HepG2 (cell line): ENCODE results near the gene COBLL1. TPM values are rescaled to one million over a fixed set of nuclear protein-coding genes. Genes with fewer than 3 reads are reported as not detected.
A peak's percentile ranks its signal among the peaks of the same experiment; 100 is the strongest.

Experiments
- ETV5 ChIP-seq: IDR thresholded peaks from 2 replicates; pipeline ENCODE4 v1.6.1; 2018; ENCODE audit warnings: missing biosample characterization, missing genetic modification reagents, inconsistent platforms, borderline replicate concordance
- FOXK1 ChIP-seq: sonication (generic); formaldehyde crosslinking; IDR thresholded peaks from 2 replicates; pipeline ENCODE4 v1.4.0; 2020; ENCODE audit warnings: low read depth, missing genetic modification reagents, borderline replicate concordance
- GATAD2A ChIP-seq: IDR thresholded peaks from 2 replicates; pipeline ENCODE4 v1.6.1; 2016
- MBD4 ChIP-seq: IDR thresholded peaks from 2 replicates; pipeline ENCODE4 v1.6.1; 2012; ENCODE audit warnings: low read length, inconsistent platforms, borderline replicate concordance
- MED8 ChIP-seq: sonication (generic); formaldehyde crosslinking; IDR thresholded peaks from 2 replicates; pipeline ENCODE4 v1.8.1; 2023; ENCODE audit warnings: mild to moderate bottlenecking, missing genetic modification reagents; ENCODE audit not compliant: insufficient replicate concordance
- NONO ChIP-seq, 2 experiments: fragments of 450-650 bp in 1 of 2; sonication (generic) in 1 of 2; formaldehyde crosslinking in 1 of 2; IDR thresholded peaks in 1 of 2; conservative IDR thresholded peaks in 1 of 2; 2 replicates each; pipeline versions ENCODE4 v1.6.1 to v1.8.0; 2017 to 2022; ENCODE audit warnings: mild to moderate bottlenecking in 1 of 2, missing genetic modification reagents in 1 of 2, moderate library complexity in 1 of 2
- SATB2 ChIP-seq: sonication (generic); formaldehyde crosslinking; IDR thresholded peaks from 2 replicates; pipeline ENCODE4 v1.5.0; 2020; ENCODE audit warnings: missing genetic modification reagents
- SMYD3 ChIP-seq: sonication (generic); formaldehyde crosslinking; IDR thresholded peaks from 2 replicates; pipeline ENCODE4 v1.8.1; 2023; ENCODE audit warnings: mild to moderate bottlenecking, missing genetic modification reagents
- STAG1 ChIP-seq: sonication (generic); formaldehyde crosslinking; IDR thresholded peaks from 2 replicates; pipeline ENCODE4 v1.4.0; 2020; ENCODE audit warnings: missing genetic modification reagents
- THAP11 ChIP-seq: IDR thresholded peaks from 2 replicates; pipeline ENCODE4 v1.6.1; 2016; ENCODE audit warnings: missing biosample characterization, missing genetic modification reagents
- WIZ ChIP-seq: sonication (generic); formaldehyde crosslinking; IDR thresholded peaks from 2 replicates; pipeline ENCODE4 v1.5.1; 2020; ENCODE audit warnings: mild to moderate bottlenecking, missing genetic modification reagents
- YEATS4 ChIP-seq: sonication (generic); formaldehyde crosslinking; IDR thresholded peaks from 2 replicates; pipeline ENCODE4 v1.4.0; 2020; ENCODE audit warnings: missing genetic modification reagents, borderline replicate concordance
- ZMYM4 ChIP-seq: sonication (generic); formaldehyde crosslinking; IDR thresholded peaks from 2 replicates; pipeline ENCODE4 v1.8.1; 2023; ENCODE audit warnings: mild to moderate bottlenecking, missing genetic modification reagents
- ZNF232 ChIP-seq: sonication (generic); formaldehyde crosslinking; IDR thresholded peaks from 2 replicates; pipeline ENCODE4 v1.4.0; 2020; ENCODE audit warnings: missing genetic modification reagents, borderline replicate concordance
- ZNF672 ChIP-seq: sonication (generic); formaldehyde crosslinking; IDR thresholded peaks from 2 replicates; pipeline ENCODE4 v1.8.1; 2022; ENCODE audit warnings: missing genetic modification reagents
- ZNF776 ChIP-seq: sonication (generic); formaldehyde crosslinking; IDR thresholded peaks from 2 replicates; pipeline ENCODE4 v1.4.0; 2020; ENCODE audit warnings: mild to moderate bottlenecking, missing genetic modification reagents
- polyA plus RNA-seq, 8 experiments: library from polyadenylated mRNA; depleted of rRNA in 3 of 8; stranded (reverse) in 7 of 8; unstranded in 1 of 8; fragments of >200 nt; fragmentation: Illumina TruSeq in 4 of 8; extraction: Trizol in 4 of 8; gene quantifications; 2 replicates each; pipeline versions ENCODE4 v1.2.1 to v1.2.3, GENCODE V29; 2011 to 2016; ENCODE audit warnings: low read depth in 4 of 8, missing spikeins in 1 of 8, mixed read lengths in 1 of 8; ENCODE audit not compliant: insufficient read depth in 1 of 8
- total RNA-seq, 5 experiments: library from RNA; depleted of rRNA; stranded (reverse); fragments of >200 nt; fragmentation: Illumina TruSeq; extraction: Trizol; gene quantifications; 2 replicates each; pipeline ENCODE4 v1.2.3, GENCODE V29; 2016; ENCODE audit warnings: low read depth in 1 of 5
- TF ChIP-seq, protein P1 (sequence below): sonication (generic); formaldehyde crosslinking; IDR thresholded peaks from 2 replicates; pipeline ENCODE4 v1.4.0; 2020; ENCODE audit warnings: missing genetic modification reagents
- TF ChIP-seq, protein P2 (sequence below): sonication (generic); formaldehyde crosslinking; IDR thresholded peaks from 2 replicates; pipeline ENCODE4 v1.4.0; 2020; ENCODE audit warnings: missing genetic modification reagents, mild to moderate bottlenecking, borderline replicate concordance
- TF ChIP-seq, protein P3 (sequence below): IDR thresholded peaks from 2 replicates; pipeline ENCODE4 v1.6.1; 2016; ENCODE audit warnings: missing genetic modification reagents, missing compliant biosample characterization
- TF ChIP-seq, protein P4 (sequence below): sonication (generic); formaldehyde crosslinking; IDR thresholded peaks from 2 replicates; pipeline ENCODE4 v1.4.0; 2020; ENCODE audit warnings: missing genetic modification reagents, borderline replicate concordance
- TF ChIP-seq, protein P5 (sequence below): sonication (generic); formaldehyde crosslinking; IDR thresholded peaks from 2 replicates; pipeline ENCODE4 v1.8.1; 2023; ENCODE audit warnings: mild to moderate bottlenecking, missing genetic modification reagents

The COBLL1 gene
- total and polyA plus RNA-seq, 2 of the 13 experiments (the other 11 are each of a cell fraction or from before 2014, with no cell fraction given): 32.6 to 86.8 TPM

DNA sequence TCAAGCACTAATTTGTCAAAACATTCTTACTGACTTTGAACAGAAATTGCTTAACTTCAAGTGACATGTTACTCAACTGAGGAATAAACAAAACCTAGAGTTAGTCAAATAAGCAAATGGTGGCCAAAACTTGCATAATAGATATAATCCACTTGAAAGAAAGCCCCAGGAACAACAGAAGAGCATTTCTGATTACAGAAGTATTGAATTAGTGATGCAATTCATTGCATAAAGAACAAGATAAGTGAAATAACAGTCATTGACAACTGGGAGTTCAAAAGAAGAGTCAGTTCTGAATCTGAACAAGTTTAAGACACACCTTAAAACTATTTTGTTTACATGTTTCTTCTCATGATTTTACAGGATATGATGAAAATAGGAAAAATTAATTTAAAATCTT is 30.8 kb downstream of the COBLL1 start (continued):
- TF ChIP-seq, protein P1, sequence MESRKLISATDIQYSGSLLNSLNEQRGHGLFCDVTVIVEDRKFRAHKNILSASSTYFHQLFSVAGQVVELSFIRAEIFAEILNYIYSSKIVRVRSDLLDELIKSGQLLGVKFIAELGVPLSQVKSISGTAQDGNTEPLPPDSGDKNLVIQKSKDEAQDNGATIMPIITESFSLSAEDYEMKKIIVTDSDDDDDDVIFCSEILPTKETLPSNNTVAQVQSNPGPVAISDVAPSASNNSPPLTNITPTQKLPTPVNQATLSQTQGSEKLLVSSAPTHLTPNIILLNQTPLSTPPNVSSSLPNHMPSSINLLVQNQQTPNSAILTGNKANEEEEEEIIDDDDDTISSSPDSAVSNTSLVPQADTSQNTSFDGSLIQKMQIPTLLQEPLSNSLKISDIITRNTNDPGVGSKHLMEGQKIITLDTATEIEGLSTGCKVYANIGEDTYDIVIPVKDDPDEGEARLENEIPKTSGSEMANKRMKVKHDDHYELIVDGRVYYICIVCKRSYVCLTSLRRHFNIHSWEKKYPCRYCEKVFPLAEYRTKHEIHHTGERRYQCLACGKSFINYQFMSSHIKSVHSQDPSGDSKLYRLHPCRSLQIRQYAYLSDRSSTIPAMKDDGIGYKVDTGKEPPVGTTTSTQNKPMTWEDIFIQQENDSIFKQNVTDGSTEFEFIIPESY (CRISPR knock-in tag): no peak
- TF ChIP-seq, protein P2, sequence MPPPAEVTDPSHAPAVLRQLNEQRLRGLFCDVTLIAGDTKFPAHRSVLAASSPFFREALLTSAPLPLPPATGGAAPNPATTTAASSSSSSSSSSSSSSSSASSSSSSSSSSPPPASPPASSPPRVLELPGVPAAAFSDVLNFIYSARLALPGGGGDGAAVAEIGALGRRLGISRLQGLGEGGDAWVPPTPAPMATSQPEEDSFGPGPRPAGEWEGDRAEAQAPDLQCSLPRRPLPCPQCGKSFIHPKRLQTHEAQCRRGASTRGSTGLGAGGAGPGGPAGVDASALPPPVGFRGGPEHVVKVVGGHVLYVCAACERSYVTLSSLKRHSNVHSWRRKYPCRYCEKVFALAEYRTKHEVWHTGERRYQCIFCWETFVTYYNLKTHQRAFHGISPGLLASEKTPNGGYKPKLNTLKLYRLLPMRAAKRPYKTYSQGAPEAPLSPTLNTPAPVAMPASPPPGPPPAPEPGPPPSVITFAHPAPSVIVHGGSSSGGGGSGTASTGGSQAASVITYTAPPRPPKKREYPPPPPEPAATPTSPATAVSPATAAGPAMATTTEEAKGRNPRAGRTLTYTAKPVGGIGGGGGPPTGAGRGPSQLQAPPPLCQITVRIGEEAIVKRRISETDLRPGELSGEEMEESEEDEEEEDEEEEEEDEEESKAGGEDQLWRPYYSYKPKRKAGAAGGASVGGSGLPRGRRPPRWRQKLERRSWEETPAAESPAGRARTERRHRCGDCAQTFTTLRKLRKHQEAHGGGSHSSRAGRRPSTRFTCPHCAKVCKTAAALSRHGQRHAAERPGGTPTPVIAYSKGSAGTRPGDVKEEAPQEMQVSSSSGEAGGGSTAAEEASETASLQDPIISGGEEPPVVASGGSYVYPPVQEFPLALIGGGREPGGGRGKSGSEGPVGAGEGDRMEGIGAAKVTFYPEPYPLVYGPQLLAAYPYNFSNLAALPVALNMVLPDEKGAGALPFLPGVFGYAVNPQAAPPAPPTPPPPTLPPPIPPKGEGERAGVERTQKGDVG (CRISPR knock-in tag): no peak
- TF ChIP-seq SATB2 (CRISPR knock-in tag) (peak; percentile 87; the same call in 1 of the 2 replicates), ETV5 (CRISPR knock-in tag) (no peak), YEATS4 (peak; percentile 69; the same call in 1 of the 2 replicates), ZNF776 (no peak), MED8 (CRISPR knock-in tag) (peak; percentile 74), FOXK1 (peak; percentile 95), ZNF672 (CRISPR knock-in tag) (no peak), STAG1 (peak; percentile 19; the same call in 1 of the 2 replicates), SMYD3 (CRISPR knock-in tag) (0 out of 2 replicates have a peak, but pooled peaks have one; percentile 80), GATAD2A (peak; percentile 100), ZNF232 (CRISPR knock-in tag) (no peak), THAP11 (peak; percentile 80), NONO (IDR thresholded peaks at IDR 0.05) (no peak), NONO (CRISPR knock-in tag; conservative IDR thresholded peaks at IDR 0.05) (peak; percentile 50; the same call in 1 of the 2 replicates), ZMYM4 (CRISPR knock-in tag) (peak; percentile 73; the same call in 1 of the 2 replicates), WIZ (no peak), MBD4 (peak; percentile 98)
- TF ChIP-seq, protein P3, sequence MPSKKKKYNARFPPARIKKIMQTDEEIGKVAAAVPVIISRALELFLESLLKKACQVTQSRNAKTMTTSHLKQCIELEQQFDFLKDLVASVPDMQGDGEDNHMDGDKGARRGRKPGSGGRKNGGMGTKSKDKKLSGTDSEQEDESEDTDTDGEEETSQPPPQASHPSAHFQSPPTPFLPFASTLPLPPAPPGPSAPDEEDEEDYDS (CRISPR knock-in tag): no peak
- TF ChIP-seq, protein P4, sequence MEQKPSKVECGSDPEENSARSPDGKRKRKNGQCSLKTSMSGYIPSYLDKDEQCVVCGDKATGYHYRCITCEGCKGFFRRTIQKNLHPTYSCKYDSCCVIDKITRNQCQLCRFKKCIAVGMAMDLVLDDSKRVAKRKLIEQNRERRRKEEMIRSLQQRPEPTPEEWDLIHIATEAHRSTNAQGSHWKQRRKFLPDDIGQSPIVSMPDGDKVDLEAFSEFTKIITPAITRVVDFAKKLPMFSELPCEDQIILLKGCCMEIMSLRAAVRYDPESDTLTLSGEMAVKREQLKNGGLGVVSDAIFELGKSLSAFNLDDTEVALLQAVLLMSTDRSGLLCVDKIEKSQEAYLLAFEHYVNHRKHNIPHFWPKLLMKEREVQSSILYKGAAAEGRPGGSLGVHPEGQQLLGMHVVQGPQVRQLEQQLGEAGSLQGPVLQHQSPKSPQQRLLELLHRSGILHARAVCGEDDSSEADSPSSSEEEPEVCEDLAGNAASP: peak; percentile 76
- TF ChIP-seq, protein P5, sequence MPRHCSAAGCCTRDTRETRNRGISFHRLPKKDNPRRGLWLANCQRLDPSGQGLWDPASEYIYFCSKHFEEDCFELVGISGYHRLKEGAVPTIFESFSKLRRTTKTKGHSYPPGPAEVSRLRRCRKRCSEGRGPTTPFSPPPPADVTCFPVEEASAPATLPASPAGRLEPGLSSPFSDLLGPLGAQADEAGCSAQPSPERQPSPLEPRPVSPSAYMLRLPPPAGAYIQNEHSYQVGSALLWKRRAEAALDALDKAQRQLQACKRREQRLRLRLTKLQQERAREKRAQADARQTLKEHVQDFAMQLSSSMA (CRISPR knock-in tag): no peak
